ENCODE measurements around the gene CLK3.
"Not testable (repeated sequence)": the region's sequence is repeated elsewhere in the genome, so short reads cannot be mapped to it uniquely, and the experiment has no call there.

Gene CLK3

GRCh38 chr15:74627766-74628165 is 12.1 kb downstream of the CLK3 start:
- no peaks in the 10 kb centered on the region for H3K9me3 ChIP-seq
- H3K36me3 ChIP-seq, result peaks cover 80% of the 10 kb centered on the region
- DNase-seq, result no peak
- no peaks in the 10 kb centered on the region for H3K27me3 ChIP-seq
- H3K4me1 ChIP-seq, result no peaks in the 10 kb centered on the region
- no peak overlapping the region for H3K4me3 ChIP-seq (ENCODE audit: low read depth, low read length)
- no peak for TF ChIP-seq CTCF (IDR thresholded peaks at IDR 0.05; ENCODE audit: low read depth, low read length)

GRCh38 chr15:74628199-74628598 is 12.6 kb downstream of the CLK3 start:
- peaks cover 76% of the 10 kb centered on the region for H3K36me3 ChIP-seq
- no peak overlapping the region for H3K4me3 ChIP-seq (ENCODE audit: low read depth, low read length)

GRCh38 chr15:74628949-74629348 is 13.3 kb downstream of the CLK3 start:
- H3K4me1 ChIP-seq, result no peaks in the 10 kb centered on the region
- no peak for TF ChIP-seq CTCF (IDR thresholded peaks at IDR 0.05; ENCODE audit: low read depth, low read length)
- H3K27me3 ChIP-seq, result no peaks in the 10 kb centered on the region
- peaks cover 68% of the 10 kb centered on the region for H3K36me3 ChIP-seq
- H3K4me3 ChIP-seq (ENCODE audit: low read depth, low read length), result no peak overlapping the region
- H3K9me3 ChIP-seq, result no peaks in the 10 kb centered on the region
- DNase-seq, result no peak

More at GRCh38 chr15:74628199-74628598, 12.6 kb downstream of the CLK3 start:
- Histone ChIP-seq H3K27me3 (no peaks in the 10 kb centered on the region), H3K9me3 (no peaks in the 10 kb centered on the region), H3K4me1 (no peaks in the 10 kb centered on the region)
- no peak for DNase-seq
- no peak for TF ChIP-seq CTCF (IDR thresholded peaks at IDR 0.05; ENCODE audit: low read depth, low read length)

GRCh38 chr15:74629696-74630095 is 14.1 kb downstream of the CLK3 start:
- not testable (repeated sequence) for H3K4me3 ChIP-seq (ENCODE audit: low read depth, low read length); H3K4me1 ChIP-seq; DNase-seq; H3K27me3 ChIP-seq; H3K9me3 ChIP-seq
- H3K36me3 ChIP-seq, result peaks cover 64% of the 10 kb centered on the region

- no peak for TF ChIP-seq CTCF (IDR thresholded peaks at IDR 0.05; ENCODE audit: low read depth, low read length)
- DNase-seq, result no peak
- no peaks in the 10 kb centered on the region for H3K27me3 ChIP-seq
- peaks cover 63% of the 10 kb centered on the region for H3K36me3 ChIP-seq
- H3K9me3 ChIP-seq, result no peaks in the 10 kb centered on the region
- no peaks in the 10 kb centered on the region for H3K4me1 ChIP-seq
- H3K4me3 ChIP-seq (ENCODE audit: low read depth, low read length), result no peak overlapping the region
Observed at GRCh38 chr15:74630284-74631086, 14.8 kb downstream of the CLK3 start.

GRCh38 chr15:74631087-74631385 is 15.4 kb downstream of the CLK3 start:
- Histone ChIP-seq H3K9me3 (no peaks in the 10 kb centered on the region), H3K4me3 (ENCODE audit: low read depth, low read length) (no peak overlapping the region), H3K36me3 (peaks cover 58% of the 10 kb centered on the region), H3K27me3 (no peaks in the 10 kb centered on the region), H3K4me1 (no peaks in the 10 kb centered on the region)
- DNase-seq, result no peak
- no peak for TF ChIP-seq CTCF (IDR thresholded peaks at IDR 0.05; ENCODE audit: low read depth, low read length)
